Neuron (in vitro differentiated cells): Measurements from ENCODE around the gene EPHB1.

Source experiments
- H2AFZ ChIP-seq: one replicate; pipeline ENCODE4 v1.6.1; 2013; ENCODE audit warnings: low read depth, mild to moderate bottlenecking, inconsistent platforms, low read length, moderate library complexity
- H3K27me3 ChIP-seq: one replicate; pipeline ENCODE4 v1.6.1; 2013; ENCODE audit warnings: low read length; ENCODE audit not compliant: insufficient read depth
- H3K36me3 ChIP-seq: one replicate; pipeline ENCODE4 v1.6.1; 2013; ENCODE audit warnings: low read length; ENCODE audit not compliant: insufficient read depth
- H3K4me1 ChIP-seq: one replicate; pipeline ENCODE4 v1.6.1; 2013; ENCODE audit warnings: low read length; ENCODE audit not compliant: insufficient read depth
- H3K4me3 ChIP-seq: 2 replicates; pipeline ENCODE4 v1.5.1; 2013; ENCODE audit warnings: mild to moderate bottlenecking, low read length, moderate library complexity
- H3K9me3 ChIP-seq: one replicate; pipeline ENCODE4 v1.6.1; 2013; ENCODE audit warnings: low read length

EPHB1 gene

GRCh38 chr3:135155791-135156190 is 360.7 kb downstream of the EPHB1 start:
- Histone ChIP-seq H3K9me3 (no peaks in the 10 kb centered on the region), H3K4me3 (no peak overlapping the region), H3K27me3 (no peaks in the 10 kb centered on the region), H2AFZ (no peak overlapping the region), H3K4me1 (peaks cover 8% of the 10 kb centered on the region), H3K36me3 (no peaks in the 10 kb centered on the region)

- Histone ChIP-seq H3K27me3 (no peaks in the 10 kb centered on the region), H3K36me3 (no peaks in the 10 kb centered on the region), H3K9me3 (no peaks in the 10 kb centered on the region), H2AFZ (no peak overlapping the region), H3K4me1 (peaks cover 11% of the 10 kb centered on the region), H3K4me3 (no peak overlapping the region)
These were observed 362.1 kb downstream of the EPHB1 start for GRCh38 chr3:135157045-135157740.

- H3K36me3 ChIP-seq: no peaks in the 10 kb centered on the region
- H3K27me3 ChIP-seq: no peaks in the 10 kb centered on the region
- H3K9me3 ChIP-seq: no peaks in the 10 kb centered on the region
These were observed 363.5 kb downstream of the EPHB1 start for GRCh38 chr3:135158520-135158919.

GRCh38 chr3:135159681-135160247 is 364.7 kb downstream of the EPHB1 start:
- no peak overlapping the region for H2AFZ ChIP-seq
- peaks cover 11% of the 10 kb centered on the region for H3K4me1 ChIP-seq
- no peaks in the 10 kb centered on the region for H3K27me3 ChIP-seq
- no peaks in the 10 kb centered on the region for H3K9me3 ChIP-seq
- H3K36me3 ChIP-seq: no peaks in the 10 kb centered on the region
- no peak overlapping the region for H3K4me3 ChIP-seq

More at GRCh38 chr3:135158520-135158919, 363.5 kb downstream of the EPHB1 start:
- Histone ChIP-seq H2AFZ (no peak overlapping the region), H3K4me1 (peaks cover 11% of the 10 kb centered on the region), H3K4me3 (no peak overlapping the region)

- H3K4me1 ChIP-seq: peaks cover 11% of the 10 kb centered on the region
- no peak overlapping the region for H2AFZ ChIP-seq
- H3K27me3 ChIP-seq: no peaks in the 10 kb centered on the region
- no peaks in the 10 kb centered on the region for H3K9me3 ChIP-seq
- no peak overlapping the region for H3K4me3 ChIP-seq
- H3K36me3 ChIP-seq: no peaks in the 10 kb centered on the region
These were observed 366.4 kb downstream of the EPHB1 start for GRCh38 chr3:135161425-135161824.

- no peaks in the 10 kb centered on the region for H3K36me3 ChIP-seq
- H3K27me3 ChIP-seq: no peaks in the 10 kb centered on the region
- no peaks in the 10 kb centered on the region for H3K9me3 ChIP-seq
- no peak overlapping the region for H3K4me3 ChIP-seq
- no peak overlapping the region for H2AFZ ChIP-seq
- peaks cover 11% of the 10 kb centered on the region for H3K4me1 ChIP-seq
These were observed 368.6 kb downstream of the EPHB1 start for GRCh38 chr3:135163701-135164100.

- Histone ChIP-seq H2AFZ (no peak overlapping the region), H3K9me3 (no peaks in the 10 kb centered on the region), H3K27me3 (no peaks in the 10 kb centered on the region), H3K36me3 (no peaks in the 10 kb centered on the region), H3K4me3 (no peak overlapping the region), H3K4me1 (peaks cover 3% of the 10 kb centered on the region)
These were observed 370.2 kb downstream of the EPHB1 start for GRCh38 chr3:135165260-135165659.

- Histone ChIP-seq H3K9me3 (no peaks in the 10 kb centered on the region), H3K4me1 (peaks cover under 1% of the 10 kb centered on the region), H2AFZ (no peak overlapping the region), H3K4me3 (no peak overlapping the region), H3K36me3 (no peaks in the 10 kb centered on the region), H3K27me3 (no peaks in the 10 kb centered on the region)
These were observed 371.3 kb downstream of the EPHB1 start for GRCh38 chr3:135166266-135166825.

GRCh38 chr3:135168822-135169221 is 373.8 kb downstream of the EPHB1 start:
- no peaks in the 10 kb centered on the region for H3K27me3 ChIP-seq

GRCh38 chr3:135169651-135170050 is 374.6 kb downstream of the EPHB1 start:
- H3K9me3 ChIP-seq: no peaks in the 10 kb centered on the region
- H3K36me3 ChIP-seq: no peaks in the 10 kb centered on the region
- no peak overlapping the region for H2AFZ ChIP-seq
- H3K27me3 ChIP-seq: no peaks in the 10 kb centered on the region
- H3K4me1 ChIP-seq: no peaks in the 10 kb centered on the region
- no peak overlapping the region for H3K4me3 ChIP-seq

More at GRCh38 chr3:135168822-135169221, 373.8 kb downstream of the EPHB1 start:
- H3K36me3 ChIP-seq: no peaks in the 10 kb centered on the region
- H3K9me3 ChIP-seq: no peaks in the 10 kb centered on the region
- no peaks in the 10 kb centered on the region for H3K4me1 ChIP-seq
- no peak overlapping the region for H2AFZ ChIP-seq
- H3K4me3 ChIP-seq: no peak overlapping the region

GRCh38 chr3:135170732-135171131 is 375.7 kb downstream of the EPHB1 start:
- H3K27me3 ChIP-seq: no peaks in the 10 kb centered on the region
- no peak overlapping the region for H3K4me3 ChIP-seq
- no peaks in the 10 kb centered on the region for H3K9me3 ChIP-seq
- H2AFZ ChIP-seq: no peak overlapping the region
- no peaks in the 10 kb centered on the region for H3K36me3 ChIP-seq
- no peaks in the 10 kb centered on the region for H3K4me1 ChIP-seq

- no peak overlapping the region for H2AFZ ChIP-seq
- H3K9me3 ChIP-seq: no peaks in the 10 kb centered on the region
- no peaks in the 10 kb centered on the region for H3K36me3 ChIP-seq
- no peaks in the 10 kb centered on the region for H3K4me1 ChIP-seq
- H3K4me3 ChIP-seq: no peak overlapping the region
- no peaks in the 10 kb centered on the region for H3K27me3 ChIP-seq
These were observed 377.3 kb downstream of the EPHB1 start for GRCh38 chr3:135172191-135172869.

- no peak overlapping the region for H3K4me3 ChIP-seq
- H3K27me3 ChIP-seq: no peaks in the 10 kb centered on the region
- H3K4me1 ChIP-seq: no peaks in the 10 kb centered on the region
- H3K36me3 ChIP-seq: no peaks in the 10 kb centered on the region
- H3K9me3 ChIP-seq: no peaks in the 10 kb centered on the region
- no peak overlapping the region for H2AFZ ChIP-seq
These were observed 380.7 kb downstream of the EPHB1 start for GRCh38 chr3:135175728-135176277.
